Gastroesophageal sphincter (tissue), 4 donors: Measurements from ENCODE around the gene STK33. TPM values are rescaled to one million over a fixed set of nuclear protein-coding genes. Genes with fewer than 3 reads are reported as not detected.
A peak's percentile ranks its signal among the peaks of the same experiment; 100 is the strongest.

ENCODE experiments used
- ATAC-seq: fragments of 150-250 bp; one replicate; pipeline ENCODE4 v1.9.1; 2016; ENCODE audit warnings: mild to moderate bottlenecking, moderate library complexity
- H3K27ac ChIP-seq, 4 donors: fragments of 200-600 bp; sonication (generic) in 3 of 4; 1 replicate in 3 of 4; 2 replicates in 1 of 4; pipeline ENCODE4 v1.5.1; 2016 to 2019
- H3K27me3 ChIP-seq: fragments of 200-600 bp; sonication (generic); one replicate; pipeline ENCODE4 v1.5.1; 2019
- H3K36me3 ChIP-seq, 2 donors: fragments of 200-600 bp; sonication (generic); one replicate each; pipeline ENCODE4 v1.5.1; 2019; ENCODE audit warnings: control low read depth in 1 of 2
- H3K4me1 ChIP-seq, 3 donors: fragments of 200-600 bp; sonication (generic); 1 replicate in 2 of 3; 2 replicates in 1 of 3; pipeline ENCODE4 v1.5.1; 2016 to 2019; ENCODE audit warnings: control low read depth in 2 of 3
- H3K4me3 ChIP-seq, 2 donors: fragments of 200-600 bp; sonication (generic); one replicate each; pipeline ENCODE4 v1.5.1; 2019; ENCODE audit warnings: mild to moderate bottlenecking in 1 of 2, moderate library complexity in 1 of 2
- H3K9me3 ChIP-seq, 3 donors: fragments of 200-600 bp; sonication (generic); one replicate each; pipeline ENCODE4 v1.5.1; 2017 to 2019; ENCODE audit warnings: control low read depth in 2 of 3
- EP300 ChIP-seq: sonication (generic); formaldehyde crosslinking; IDR thresholded peaks from one replicate; pipeline ENCODE4 v1.6.1; 2017; ENCODE audit warnings: antibody characterized with exemption, mild to moderate bottlenecking
- POLR2A ChIP-seq, 2 donors: fragments of 450-650 bp; IDR thresholded peaks; one replicate each; pipeline ENCODE4 v1.6.1; 2017; ENCODE audit warnings: antibody characterized with exemption in 2 of 2, mild to moderate bottlenecking in 2 of 2, moderate library complexity in 1 of 2
- POLR2AphosphoS5 ChIP-seq: sonication (generic); formaldehyde crosslinking; IDR thresholded peaks from one replicate; pipeline ENCODE4 v1.6.1; 2017; ENCODE audit warnings: antibody characterized with exemption
- WGBS, 2 donors: methylation state at CpG; one replicate each; pipeline ENCODE4 v1.1.5; 2018; ENCODE audit warnings: low coverage in 1 of 2; 5-methylcytosine and 5-hydroxymethylcytosine counted together
- total RNA-seq, 4 donors: library from RNA; depleted of rRNA; stranded (reverse); fragments of >200 nt; gene quantifications; one replicate each; pipeline ENCODE4 v1.1.0, GENCODE V29; 2016
- TF ChIP-seq, protein P1 (sequence below), 4 experiments: fragments of 200-600 bp in 2 of 4; fragments of 450-650 bp in 2 of 4; sonication (generic) in 1 of 4; IDR thresholded peaks; one replicate each; pipeline ENCODE4 v1.5.1; 2017 to 2019; ENCODE audit warnings: antibody characterized with exemption in 4 of 4, mild to moderate bottlenecking in 2 of 4, moderate library complexity in 2 of 4

The STK33 gene
- total RNA-seq, 4 donors from 2014 or later = 15.7 to 25.6 (median 21.4) TPM

DNA sequence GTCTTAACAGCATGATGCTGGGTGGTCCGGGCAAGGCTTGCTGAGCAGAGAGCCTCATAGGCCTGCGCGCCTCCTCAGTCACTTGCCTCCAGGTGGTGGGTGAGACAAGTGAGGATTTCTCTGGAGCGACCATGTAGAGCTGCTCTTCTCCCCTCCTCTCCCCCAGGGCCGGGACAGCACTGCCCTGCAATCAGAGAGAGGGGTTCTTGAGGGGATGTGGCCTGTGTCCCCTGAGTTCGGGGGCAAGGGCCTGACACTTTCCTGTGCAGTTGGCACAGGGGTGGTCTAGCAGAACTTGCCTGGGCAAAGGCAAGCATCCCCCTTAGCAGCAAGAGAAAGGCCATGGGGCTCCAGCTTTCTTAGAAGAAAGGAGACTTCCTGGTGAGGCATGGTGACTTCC lies 234.5 kb downstream of the STK33 start:
- TF ChIP-seq POLR2A (IDR thresholded peaks at IDR 0.05) (no peak), EP300 (no peak), POLR2AphosphoS5 (no peak)
- TF ChIP-seq, protein P1, sequence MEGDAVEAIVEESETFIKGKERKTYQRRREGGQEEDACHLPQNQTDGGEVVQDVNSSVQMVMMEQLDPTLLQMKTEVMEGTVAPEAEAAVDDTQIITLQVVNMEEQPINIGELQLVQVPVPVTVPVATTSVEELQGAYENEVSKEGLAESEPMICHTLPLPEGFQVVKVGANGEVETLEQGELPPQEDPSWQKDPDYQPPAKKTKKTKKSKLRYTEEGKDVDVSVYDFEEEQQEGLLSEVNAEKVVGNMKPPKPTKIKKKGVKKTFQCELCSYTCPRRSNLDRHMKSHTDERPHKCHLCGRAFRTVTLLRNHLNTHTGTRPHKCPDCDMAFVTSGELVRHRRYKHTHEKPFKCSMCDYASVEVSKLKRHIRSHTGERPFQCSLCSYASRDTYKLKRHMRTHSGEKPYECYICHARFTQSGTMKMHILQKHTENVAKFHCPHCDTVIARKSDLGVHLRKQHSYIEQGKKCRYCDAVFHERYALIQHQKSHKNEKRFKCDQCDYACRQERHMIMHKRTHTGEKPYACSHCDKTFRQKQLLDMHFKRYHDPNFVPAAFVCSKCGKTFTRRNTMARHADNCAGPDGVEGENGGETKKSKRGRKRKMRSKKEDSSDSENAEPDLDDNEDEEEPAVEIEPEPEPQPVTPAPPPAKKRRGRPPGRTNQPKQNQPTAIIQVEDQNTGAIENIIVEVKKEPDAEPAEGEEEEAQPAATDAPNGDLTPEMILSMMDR (IDR thresholded peaks at IDR 0.05) = no peak
- no peak for ATAC-seq
- WGBS, 2 donors = 71% methylated on average over 5 of the region's 6 CpGs; no CpG with 5 or more reads in 1 of the 2 donors

DNA sequence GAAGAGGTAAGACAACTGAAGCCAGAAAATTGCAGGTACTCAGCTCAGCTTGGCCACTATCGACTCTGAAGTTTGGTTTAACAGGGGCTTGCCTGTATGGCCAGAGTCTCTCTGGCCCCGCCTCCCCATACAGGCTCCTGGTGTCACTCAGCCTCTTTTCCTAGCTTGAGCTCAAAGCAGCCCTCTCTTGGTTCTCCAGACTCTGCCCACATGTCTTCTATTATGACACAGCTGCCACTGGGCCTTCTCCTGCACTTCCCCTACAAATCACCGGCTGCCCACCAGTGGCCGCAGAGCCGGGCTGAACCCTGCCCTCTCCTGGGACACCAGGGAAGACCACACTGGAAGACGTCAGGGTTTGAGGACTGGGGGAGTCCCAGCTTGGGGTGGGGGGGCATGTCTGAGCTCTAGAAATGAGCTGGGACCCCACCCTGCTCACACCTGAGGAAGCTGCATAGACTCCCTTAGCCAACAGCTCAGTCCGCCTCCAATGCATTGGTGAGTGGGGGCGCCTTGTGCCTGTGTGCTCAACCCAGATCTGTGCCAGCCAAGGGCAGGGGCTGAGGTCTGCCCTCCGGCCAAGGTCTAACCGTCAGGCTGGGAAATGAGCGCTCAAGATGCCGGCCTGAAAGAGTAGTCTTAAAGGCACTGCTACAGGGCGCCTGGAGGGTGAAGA lies 236.0 kb downstream of the STK33 start:
- no peak overlapping the region for H3K4me3 ChIP-seq
- ATAC-seq = no peak
- WGBS, 2 donors = 80 to 97% methylated on average over 1 to 6 of the region's 13 CpGs

More for the DNA sequence above, 234.5 kb downstream of the STK33 start:
- no peaks in the 10 kb centered on the region for H3K9me3 ChIP-seq
- no peaks in the 10 kb centered on the region for H3K36me3 ChIP-seq
- H3K27ac ChIP-seq = no peak overlapping the region
- H3K4me1 ChIP-seq = peaks cover 0 to 35% (median 6%) of the 10 kb centered on the region in 3 donors
- no peak overlapping the region for H3K4me3 ChIP-seq
- H3K27me3 ChIP-seq = no peaks in the 10 kb centered on the region

DNA sequence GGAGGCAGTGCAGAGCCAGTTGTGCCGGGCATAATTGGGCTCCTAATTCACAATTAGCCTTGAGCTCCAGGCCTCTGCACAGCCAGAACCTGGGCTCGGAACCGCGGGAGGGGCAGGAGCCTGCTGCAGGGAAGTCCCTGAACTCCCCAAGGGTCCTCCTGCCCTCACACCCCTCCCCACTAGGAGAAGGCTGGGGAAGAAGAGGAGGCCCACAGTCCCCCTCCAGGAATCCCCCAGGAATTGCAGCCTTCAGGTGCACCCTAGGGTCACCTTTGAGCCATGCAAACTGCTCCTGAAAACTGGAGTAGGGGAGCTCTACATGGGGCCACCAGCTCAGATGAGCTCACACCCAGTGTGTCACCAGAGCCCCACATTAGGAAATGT lies 236.5 kb downstream of the STK33 start:
- Histone ChIP-seq H3K27me3 (no peaks in the 10 kb centered on the region), H3K36me3 (no peaks in the 10 kb centered on the region), H3K4me1 (peaks cover 0 to 43% (median 6%) of the 10 kb centered on the region in 3 donors), H3K27ac (peak overlapping the region in 1 of 4 donors; percentile 57), H3K4me3 (peak overlapping the region in 1 of 2 donors; percentile 31), H3K9me3 (no peaks in the 10 kb centered on the region)
- no peak for ATAC-seq
- WGBS, 2 donors = 83% methylated on average over 1 of the region's 4 CpGs; no CpG with 5 or more reads in 1 of the 2 donors
- TF ChIP-seq, protein P1 (IDR thresholded peaks at IDR 0.05) = no peak

More for the DNA sequence above, 236.0 kb downstream of the STK33 start:
- peaks cover 0 to 43% (median 6%) of the 10 kb centered on the region in 3 donors for H3K4me1 ChIP-seq
- H3K36me3 ChIP-seq = no peaks in the 10 kb centered on the region
- H3K27ac ChIP-seq = no peak overlapping the region
- no peaks in the 10 kb centered on the region for H3K9me3 ChIP-seq
- H3K27me3 ChIP-seq = no peaks in the 10 kb centered on the region
- TF ChIP-seq, protein P1 (IDR thresholded peaks at IDR 0.05) = no peak
- TF ChIP-seq POLR2AphosphoS5 (no peak), POLR2A (IDR thresholded peaks at IDR 0.05) (no peak), EP300 (no peak)

DNA sequence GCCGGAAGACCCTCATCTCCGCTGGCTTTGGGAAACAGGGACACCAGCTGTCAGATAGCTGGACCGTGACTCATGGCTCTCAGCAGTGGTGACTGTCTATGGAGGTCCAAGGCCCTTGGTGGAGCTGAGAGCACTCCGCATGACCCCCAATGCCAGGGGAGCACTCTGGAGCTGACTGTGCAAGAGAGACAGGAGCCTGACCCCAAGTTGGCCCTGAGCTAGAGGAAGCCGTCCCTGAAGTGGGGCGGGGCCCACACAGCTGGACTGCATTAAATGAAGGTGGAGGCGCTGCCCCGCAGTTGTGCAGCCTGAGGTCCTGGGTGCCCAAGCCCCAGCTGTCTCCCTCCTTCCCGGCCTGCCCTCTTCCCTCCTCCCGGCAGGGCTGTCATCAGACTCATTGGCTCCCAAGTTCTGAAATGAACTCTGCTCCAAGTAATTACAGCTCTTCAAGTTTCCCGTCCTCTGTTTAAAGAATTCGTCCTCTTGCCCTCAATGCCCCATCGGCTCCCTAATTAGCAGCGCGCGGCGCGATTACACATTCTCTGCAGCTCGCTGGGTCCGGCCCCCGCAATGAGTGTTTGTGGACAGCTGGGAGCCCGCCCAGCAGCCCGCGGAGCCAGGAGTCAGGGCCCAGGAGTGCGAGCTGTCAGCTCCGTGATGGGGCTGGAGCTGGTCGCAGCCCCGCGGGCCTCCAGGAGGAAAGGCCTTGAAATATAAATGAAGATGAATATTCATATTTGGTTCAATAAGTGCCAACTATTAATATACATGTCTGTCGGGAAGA lies 237.1 kb downstream of the STK33 start:
- peaks cover 0 to 43% (median 6%) of the 10 kb centered on the region in 3 donors for H3K4me1 ChIP-seq
- ATAC-seq = no peak

DNA sequence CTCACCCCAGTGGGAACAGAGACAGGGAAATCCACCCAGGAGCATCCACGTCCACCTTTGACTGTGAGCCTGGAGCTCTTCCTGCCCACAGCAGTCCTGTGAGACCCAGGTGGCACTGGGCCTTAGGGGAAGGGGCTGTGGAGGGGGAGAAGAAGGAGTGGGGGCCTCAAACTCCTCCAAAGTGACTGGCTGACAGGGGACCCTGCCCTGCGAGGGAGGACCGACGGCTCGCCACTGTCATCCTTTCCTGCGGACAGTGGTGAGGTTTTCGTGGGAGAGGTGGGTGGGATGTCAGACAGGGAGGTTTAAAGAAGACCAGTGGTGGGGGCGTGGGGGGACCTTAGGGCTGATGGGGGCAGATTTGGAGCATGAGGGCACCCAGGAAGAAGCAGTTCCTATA lies 237.8 kb downstream of the STK33 start:
- ATAC-seq = no peak
- no peaks in the 10 kb centered on the region for H3K27me3 ChIP-seq
- WGBS, 2 donors = 85% methylated on average over 5 of the region's 8 CpGs; no CpG with 5 or more reads in 1 of the 2 donors

More for the DNA sequence above, 237.1 kb downstream of the STK33 start:
- 36 to 40% methylated on average over 1 to 19 of the region's 30 CpGs for WGBS, 2 donors
- peak overlapping the region in 1 of 2 donors; percentile 31 for H3K4me3 ChIP-seq
- H3K27me3 ChIP-seq = no peaks in the 10 kb centered on the region
- H3K9me3 ChIP-seq = no peaks in the 10 kb centered on the region
- no peaks in the 10 kb centered on the region for H3K36me3 ChIP-seq
- H3K27ac ChIP-seq = peak overlapping the region in 1 of 4 donors; percentile 57
- no peak for TF ChIP-seq POLR2A (IDR thresholded peaks at IDR 0.05)
- peak; percentile 16 for TF ChIP-seq POLR2AphosphoS5

More for the DNA sequence above, 237.8 kb downstream of the STK33 start:
- Histone ChIP-seq H3K27ac (peak overlapping the region in 1 of 4 donors; percentile 57), H3K4me3 (no peak overlapping the region), H3K4me1 (peaks cover 0 to 43% (median 6%) of the 10 kb centered on the region in 3 donors), H3K9me3 (no peaks in the 10 kb centered on the region), H3K36me3 (no peaks in the 10 kb centered on the region)
- no peak for TF ChIP-seq POLR2A (IDR thresholded peaks at IDR 0.05)
- no peak for TF ChIP-seq EP300
- TF ChIP-seq, protein P1 (IDR thresholded peaks at IDR 0.05) = no peak
- TF ChIP-seq POLR2AphosphoS5 = no peak
